Raji (cell line): ENCODE data around the gene PRR5.

Experiments
- POLR2A ChIP-seq: IDR thresholded peaks from 2 replicates; pipeline ENCODE4 v1.6.1; 2011; ENCODE audit warnings: low read depth, low read length, control low read depth; ENCODE audit not compliant: insufficient read depth

Gene PRR5

GRCh38 chr22:44721213-44721612 is 19.2 kb downstream of the PRR5 start:
- TF ChIP-seq POLR2A: no peak

GRCh38 chr22:44722611-44723010 is 20.6 kb downstream of the PRR5 start:
- no peak for TF ChIP-seq POLR2A

- no peak for TF ChIP-seq POLR2A
Measured at GRCh38 chr22:44723801-44724200, 21.8 kb downstream of the PRR5 start.

GRCh38 chr22:44724416-44724815 is 22.4 kb downstream of the PRR5 start:
- no peak for TF ChIP-seq POLR2A

GRCh38 chr22:44724859-44725258 is 22.9 kb downstream of the PRR5 start:
- no peak for TF ChIP-seq POLR2A

GRCh38 chr22:44726439-44726838 is 24.4 kb downstream of the PRR5 start:
- TF ChIP-seq POLR2A: no peak

- TF ChIP-seq POLR2A: no peak
Measured at GRCh38 chr22:44727148-44727547, 25.1 kb downstream of the PRR5 start.

- no peak for TF ChIP-seq POLR2A
Measured at GRCh38 chr22:44727709-44728108, 25.7 kb downstream of the PRR5 start.

GRCh38 chr22:44728761-44729324 is 26.8 kb downstream of the PRR5 start:
- no peak for TF ChIP-seq POLR2A

GRCh38 chr22:44729391-44730021 is 27.5 kb downstream of the PRR5 start:
- TF ChIP-seq POLR2A: no peak

- TF ChIP-seq POLR2A: no peak
Measured at GRCh38 chr22:44730022-44730393, 28.0 kb downstream of the PRR5 start.

- no peak for TF ChIP-seq POLR2A
Measured at GRCh38 chr22:44730490-44731356, 28.7 kb downstream of the PRR5 start.

- no peak for TF ChIP-seq POLR2A
Measured at GRCh38 chr22:44731357-44731970, 29.5 kb downstream of the PRR5 start.

GRCh38 chr22:44732017-44732561 is 30.1 kb downstream of the PRR5 start:
- TF ChIP-seq POLR2A: no peak

GRCh38 chr22:44732661-44733060 is 30.7 kb downstream of the PRR5 start:
- TF ChIP-seq POLR2A: no peak

- TF ChIP-seq POLR2A: no peak
Measured at GRCh38 chr22:44733426-44734106, 31.6 kb downstream of the PRR5 start.

- no peak for TF ChIP-seq POLR2A
Measured at GRCh38 chr22:44734278-44734677, 32.3 kb downstream of the PRR5 start.
